ENCODE results near the gene CTNNB1.

DNA sequence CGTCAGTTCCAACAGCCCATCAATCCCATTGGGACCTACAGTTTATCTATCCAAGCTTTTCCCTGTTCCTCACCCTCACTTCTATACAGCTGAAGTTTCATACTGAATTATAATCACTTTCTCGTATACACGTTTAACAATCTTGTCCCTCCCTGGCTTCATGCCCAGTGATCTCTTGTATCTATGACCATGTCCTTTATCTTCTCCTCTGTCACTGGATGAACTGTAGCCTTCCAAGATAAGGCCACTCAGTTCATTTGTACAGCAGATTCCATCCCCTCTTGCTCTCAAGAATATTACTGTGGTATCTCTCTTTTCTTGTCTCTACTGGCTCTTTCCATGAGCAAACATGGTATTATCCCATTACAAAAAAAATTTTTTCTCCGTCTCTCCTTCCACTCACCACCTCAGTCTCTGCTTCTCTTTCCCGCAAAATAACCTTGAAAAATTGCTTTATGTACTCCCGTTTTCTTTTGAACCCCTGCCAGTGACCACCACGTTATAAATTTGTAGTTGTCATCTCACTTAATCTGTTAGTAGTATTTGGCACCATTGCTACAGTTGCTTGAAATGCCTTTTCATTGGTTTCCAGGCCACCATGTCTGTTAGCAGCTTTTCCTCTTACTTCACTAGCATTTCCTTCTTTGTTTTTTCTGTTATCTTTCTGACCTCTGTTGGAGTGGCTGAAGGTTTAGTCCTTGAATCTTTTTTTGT is 9.4 kb downstream of the CTNNB1 start:
- TF ChIP-seq, protein P1, sequence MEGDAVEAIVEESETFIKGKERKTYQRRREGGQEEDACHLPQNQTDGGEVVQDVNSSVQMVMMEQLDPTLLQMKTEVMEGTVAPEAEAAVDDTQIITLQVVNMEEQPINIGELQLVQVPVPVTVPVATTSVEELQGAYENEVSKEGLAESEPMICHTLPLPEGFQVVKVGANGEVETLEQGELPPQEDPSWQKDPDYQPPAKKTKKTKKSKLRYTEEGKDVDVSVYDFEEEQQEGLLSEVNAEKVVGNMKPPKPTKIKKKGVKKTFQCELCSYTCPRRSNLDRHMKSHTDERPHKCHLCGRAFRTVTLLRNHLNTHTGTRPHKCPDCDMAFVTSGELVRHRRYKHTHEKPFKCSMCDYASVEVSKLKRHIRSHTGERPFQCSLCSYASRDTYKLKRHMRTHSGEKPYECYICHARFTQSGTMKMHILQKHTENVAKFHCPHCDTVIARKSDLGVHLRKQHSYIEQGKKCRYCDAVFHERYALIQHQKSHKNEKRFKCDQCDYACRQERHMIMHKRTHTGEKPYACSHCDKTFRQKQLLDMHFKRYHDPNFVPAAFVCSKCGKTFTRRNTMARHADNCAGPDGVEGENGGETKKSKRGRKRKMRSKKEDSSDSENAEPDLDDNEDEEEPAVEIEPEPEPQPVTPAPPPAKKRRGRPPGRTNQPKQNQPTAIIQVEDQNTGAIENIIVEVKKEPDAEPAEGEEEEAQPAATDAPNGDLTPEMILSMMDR (conservative IDR thresholded peaks at IDR 0.05; ENCODE audit: low read depth, low read length): no peak
- TF ChIP-seq EZH2phosphoT487 (IDR thresholded peaks at IDR 0.05; ENCODE audit: borderline replicate concordance, low read length): no peak
